HL-60 (cell line): ENCODE results near the gene RANBP2.

ENCODE experiments used
- DNase-seq, 2 experiments: peaks; one replicate each; pipeline ENCODE4 v3.0.0-alpha.2; 2010 to 2020; ENCODE audit warnings: low read depth in 1 of 2, low spot score in 1 of 2
- H3K27ac ChIP-seq: fragments of 250-450 bp; sonication (Bioruptor Pico); replicated peaks from 2 replicates; pipeline ENCODE4 v1.5.1; 2020; ENCODE audit warnings: mild to moderate bottlenecking, moderate library complexity
- H3K27me3 ChIP-seq: fragments of 250-450 bp; sonication (Bioruptor Pico); 2 replicates; pipeline ENCODE4 v1.5.1; 2021; ENCODE audit warnings: mild to moderate bottlenecking, moderate library complexity; ENCODE audit not compliant: insufficient read depth, poor library complexity, severe bottlenecking
- H3K4me3 ChIP-seq: replicated peaks from 2 replicates; pipeline ENCODE4 v1.5.1; 2011; ENCODE audit warnings: mild to moderate bottlenecking, control low read depth, low read length; ENCODE audit not compliant: insufficient read depth
- CTCF ChIP-seq: IDR thresholded peaks from one replicate; pipeline ENCODE4 v1.5.1; 2011; ENCODE audit warnings: low read length, control low read depth, inconsistent platforms; ENCODE audit not compliant: insufficient read depth
- GABPA ChIP-seq: IDR thresholded peaks from 2 replicates; pipeline ENCODE4 v1.6.1; 2012; ENCODE audit warnings: low read depth
- POLR2AphosphoS5 ChIP-seq: IDR thresholded peaks from 2 replicates; pipeline ENCODE4 v1.6.1; 2012; ENCODE audit warnings: low read depth
- SPI1 ChIP-seq: IDR thresholded peaks from 2 replicates; pipeline ENCODE4 v1.6.1; 2012; ENCODE audit warnings: low read depth, mild to moderate bottlenecking, borderline replicate concordance
- TF ChIP-seq, protein P1 (sequence below): IDR thresholded peaks from 2 replicates; pipeline ENCODE4 v1.6.1; 2012; ENCODE audit warnings: low read depth; ENCODE audit not compliant: insufficient replicate concordance

The RANBP2 gene

DNA sequence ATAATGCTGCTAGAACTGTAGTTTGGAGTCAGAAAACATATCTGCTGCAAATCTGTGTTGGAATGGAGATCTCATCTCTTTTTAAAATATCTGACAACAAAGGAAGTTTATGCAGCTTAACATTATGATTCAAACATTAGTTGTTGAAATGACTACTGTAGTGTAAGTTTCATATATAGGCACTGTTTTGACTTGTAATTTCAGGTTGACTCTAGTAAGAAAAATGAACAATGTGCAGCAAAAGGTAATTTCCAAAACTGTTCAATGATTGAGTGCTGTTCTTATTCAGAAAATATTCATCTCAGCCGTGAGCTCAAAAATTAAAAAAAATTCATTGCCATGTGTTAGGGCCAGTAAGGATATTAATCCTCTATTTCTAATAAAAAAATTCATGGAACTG is 115.8 kb downstream of the RANBP2 start:
- Histone ChIP-seq H3K27ac (no peak overlapping the region), H3K27me3 (no peaks in the 10 kb centered on the region), H3K4me3 (no peak overlapping the region)
- no peak for DNase-seq
- no peak for TF ChIP-seq SPI1
- TF ChIP-seq, protein P1, sequence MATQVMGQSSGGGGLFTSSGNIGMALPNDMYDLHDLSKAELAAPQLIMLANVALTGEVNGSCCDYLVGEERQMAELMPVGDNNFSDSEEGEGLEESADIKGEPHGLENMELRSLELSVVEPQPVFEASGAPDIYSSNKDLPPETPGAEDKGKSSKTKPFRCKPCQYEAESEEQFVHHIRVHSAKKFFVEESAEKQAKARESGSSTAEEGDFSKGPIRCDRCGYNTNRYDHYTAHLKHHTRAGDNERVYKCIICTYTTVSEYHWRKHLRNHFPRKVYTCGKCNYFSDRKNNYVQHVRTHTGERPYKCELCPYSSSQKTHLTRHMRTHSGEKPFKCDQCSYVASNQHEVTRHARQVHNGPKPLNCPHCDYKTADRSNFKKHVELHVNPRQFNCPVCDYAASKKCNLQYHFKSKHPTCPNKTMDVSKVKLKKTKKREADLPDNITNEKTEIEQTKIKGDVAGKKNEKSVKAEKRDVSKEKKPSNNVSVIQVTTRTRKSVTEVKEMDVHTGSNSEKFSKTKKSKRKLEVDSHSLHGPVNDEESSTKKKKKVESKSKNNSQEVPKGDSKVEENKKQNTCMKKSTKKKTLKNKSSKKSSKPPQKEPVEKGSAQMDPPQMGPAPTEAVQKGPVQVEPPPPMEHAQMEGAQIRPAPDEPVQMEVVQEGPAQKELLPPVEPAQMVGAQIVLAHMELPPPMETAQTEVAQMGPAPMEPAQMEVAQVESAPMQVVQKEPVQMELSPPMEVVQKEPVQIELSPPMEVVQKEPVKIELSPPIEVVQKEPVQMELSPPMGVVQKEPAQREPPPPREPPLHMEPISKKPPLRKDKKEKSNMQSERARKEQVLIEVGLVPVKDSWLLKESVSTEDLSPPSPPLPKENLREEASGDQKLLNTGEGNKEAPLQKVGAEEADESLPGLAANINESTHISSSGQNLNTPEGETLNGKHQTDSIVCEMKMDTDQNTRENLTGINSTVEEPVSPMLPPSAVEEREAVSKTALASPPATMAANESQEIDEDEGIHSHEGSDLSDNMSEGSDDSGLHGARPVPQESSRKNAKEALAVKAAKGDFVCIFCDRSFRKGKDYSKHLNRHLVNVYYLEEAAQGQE: no peak
- no peak for TF ChIP-seq POLR2AphosphoS5
- TF ChIP-seq CTCF: no peak
- no peak for TF ChIP-seq GABPA
